Hepatocyte (in vitro differentiated cells): Measurements from ENCODE around the gene CPM.

Experiments used
- EZH2 ChIP-seq: fragments of 200-600 bp; sonication (generic); IDR thresholded peaks from 2 replicates; pipeline ENCODE4 v1.6.1; 2016; ENCODE audit warnings: antibody characterized with exemption, mild to moderate bottlenecking, borderline replicate concordance
- EZH2phosphoT487 ChIP-seq: fragments of 200-600 bp; sonication (generic); IDR thresholded peaks from one replicate; pipeline ENCODE4 v1.6.1; 2018; ENCODE audit warnings: antibody characterized with exemption, mild to moderate bottlenecking, low read depth, moderate library complexity; ENCODE audit not compliant: unreplicated experiment, severe bottlenecking
- TF ChIP-seq, protein P1 (sequence below): fragments of 200-600 bp; sonication (generic); IDR thresholded peaks from 2 replicates; pipeline ENCODE4 v1.5.1; 2016; ENCODE audit warnings: antibody characterized with exemption, mild to moderate bottlenecking; ENCODE audit not compliant: poor library complexity

DNA sequence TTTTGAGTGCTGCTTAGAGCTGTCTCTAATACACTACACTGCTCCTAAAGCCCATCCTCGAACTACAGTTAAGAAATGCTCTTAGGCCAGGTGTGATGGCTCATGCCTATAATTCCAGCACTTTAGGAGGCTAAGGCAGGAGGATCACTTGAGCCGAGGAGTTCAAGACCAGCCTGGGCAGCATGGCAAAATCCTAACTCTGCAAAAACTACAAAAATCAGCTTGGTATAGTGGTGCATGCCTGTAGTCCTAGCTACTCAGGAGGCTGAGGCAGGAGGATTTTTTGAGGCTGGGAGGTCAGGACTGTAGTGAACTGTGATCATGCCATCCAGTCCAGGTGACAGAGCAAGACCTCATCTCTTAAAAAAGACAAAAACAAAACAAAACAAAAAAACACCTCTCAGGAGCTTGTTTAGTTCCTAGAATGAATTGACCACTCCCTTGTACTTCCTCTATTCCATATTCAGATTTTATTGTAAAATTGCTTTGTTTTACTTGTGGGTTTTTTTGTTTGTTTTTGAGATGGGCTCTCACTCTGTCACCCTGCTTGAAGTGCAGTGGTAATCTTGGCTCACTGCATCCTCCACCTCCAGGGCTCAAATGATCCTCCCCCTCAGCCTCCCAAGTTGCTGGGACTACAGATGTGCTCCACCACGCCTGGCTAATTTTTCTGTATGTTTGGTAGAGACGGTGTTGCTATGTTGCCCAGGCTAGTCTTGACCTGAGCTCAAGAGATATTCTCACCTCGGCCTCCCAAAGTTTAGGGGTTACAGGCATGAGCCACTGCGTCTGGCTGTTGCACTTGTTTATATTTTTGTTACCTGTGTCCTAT lies 111.4 kb downstream of the CPM start:
- TF ChIP-seq EZH2phosphoT487 (no peak), EZH2 (no peak)
- TF ChIP-seq, protein P1, sequence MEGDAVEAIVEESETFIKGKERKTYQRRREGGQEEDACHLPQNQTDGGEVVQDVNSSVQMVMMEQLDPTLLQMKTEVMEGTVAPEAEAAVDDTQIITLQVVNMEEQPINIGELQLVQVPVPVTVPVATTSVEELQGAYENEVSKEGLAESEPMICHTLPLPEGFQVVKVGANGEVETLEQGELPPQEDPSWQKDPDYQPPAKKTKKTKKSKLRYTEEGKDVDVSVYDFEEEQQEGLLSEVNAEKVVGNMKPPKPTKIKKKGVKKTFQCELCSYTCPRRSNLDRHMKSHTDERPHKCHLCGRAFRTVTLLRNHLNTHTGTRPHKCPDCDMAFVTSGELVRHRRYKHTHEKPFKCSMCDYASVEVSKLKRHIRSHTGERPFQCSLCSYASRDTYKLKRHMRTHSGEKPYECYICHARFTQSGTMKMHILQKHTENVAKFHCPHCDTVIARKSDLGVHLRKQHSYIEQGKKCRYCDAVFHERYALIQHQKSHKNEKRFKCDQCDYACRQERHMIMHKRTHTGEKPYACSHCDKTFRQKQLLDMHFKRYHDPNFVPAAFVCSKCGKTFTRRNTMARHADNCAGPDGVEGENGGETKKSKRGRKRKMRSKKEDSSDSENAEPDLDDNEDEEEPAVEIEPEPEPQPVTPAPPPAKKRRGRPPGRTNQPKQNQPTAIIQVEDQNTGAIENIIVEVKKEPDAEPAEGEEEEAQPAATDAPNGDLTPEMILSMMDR = no peak
